Epithelial cell of proximal tubule (primary cell): ENCODE data around the gene BEGAIN. TPM values are rescaled to one million over a fixed set of nuclear protein-coding genes. Genes with fewer than 3 reads are reported as not detected.

ENCODE experiments used
- DNase-seq: peaks from one replicate; pipeline ENCODE4 v3.0.0-alpha.2; 2011; ENCODE audit warnings: low read depth
- H3K4me3 ChIP-seq: 2 replicates; pipeline ENCODE4 v1.5.1; 2011; ENCODE audit warnings: low read depth, mild to moderate bottlenecking, low read length
- total RNA-seq: library from RNA; depleted of rRNA; stranded (reverse); fragments of >200 nt; gene quantifications from 2 replicates; pipeline ENCODE4 v1.2.3, GENCODE V29; 2015
- TF ChIP-seq, protein P1 (sequence below): conservative IDR thresholded peaks from 2 replicates; pipeline ENCODE4 v1.5.1; 2012; ENCODE audit warnings: low read depth, mild to moderate bottlenecking, low read length

Gene BEGAIN
- total RNA-seq, 1 donor from 2014 or later: 1.4 TPM

DNA sequence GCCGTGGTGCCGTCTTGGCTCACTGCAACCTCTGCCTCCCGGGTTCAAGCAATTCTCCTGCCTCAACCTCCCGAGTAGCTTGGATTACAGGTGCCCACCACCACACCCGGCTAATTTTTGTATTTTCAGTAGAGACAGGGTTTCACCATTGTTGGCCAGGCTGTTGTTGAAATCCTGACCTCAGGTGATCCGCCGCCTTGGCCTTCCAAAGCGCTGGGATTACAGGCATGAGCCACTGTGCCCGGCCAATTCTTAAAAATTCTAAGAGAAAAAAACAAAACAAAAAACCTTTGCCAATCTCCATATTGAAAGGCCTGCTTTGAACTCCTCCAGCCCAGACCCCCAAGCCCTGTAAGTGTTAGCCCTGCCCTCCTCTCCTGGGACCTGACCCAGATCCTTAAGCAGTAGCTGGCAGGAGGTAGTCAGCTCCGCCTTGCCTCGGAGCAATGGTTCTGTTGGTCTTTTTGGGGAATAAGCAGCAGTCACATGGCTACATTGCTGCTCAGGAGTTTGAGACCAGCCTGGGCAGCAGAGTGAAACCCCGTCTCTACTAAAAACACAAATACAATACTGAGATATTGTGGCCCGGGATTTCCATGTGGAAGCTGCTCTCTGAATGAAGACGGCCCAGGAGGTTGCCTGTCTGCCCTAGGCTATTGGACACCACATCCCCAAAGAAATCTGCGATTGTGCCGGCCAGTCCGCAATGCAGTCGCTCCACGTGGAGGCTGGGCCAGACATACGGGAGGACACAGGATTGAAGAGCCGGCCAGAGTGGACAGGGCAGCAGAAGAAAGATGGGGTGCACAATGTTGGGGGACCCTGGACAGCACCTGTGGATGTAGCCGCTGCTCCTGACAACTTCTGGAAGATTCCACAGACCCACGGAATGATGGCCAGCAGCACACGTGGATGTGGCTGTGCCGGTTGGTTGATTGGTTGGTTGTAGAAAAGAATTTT lies 28.8 kb upstream of the BEGAIN start:
- TF ChIP-seq, protein P1, sequence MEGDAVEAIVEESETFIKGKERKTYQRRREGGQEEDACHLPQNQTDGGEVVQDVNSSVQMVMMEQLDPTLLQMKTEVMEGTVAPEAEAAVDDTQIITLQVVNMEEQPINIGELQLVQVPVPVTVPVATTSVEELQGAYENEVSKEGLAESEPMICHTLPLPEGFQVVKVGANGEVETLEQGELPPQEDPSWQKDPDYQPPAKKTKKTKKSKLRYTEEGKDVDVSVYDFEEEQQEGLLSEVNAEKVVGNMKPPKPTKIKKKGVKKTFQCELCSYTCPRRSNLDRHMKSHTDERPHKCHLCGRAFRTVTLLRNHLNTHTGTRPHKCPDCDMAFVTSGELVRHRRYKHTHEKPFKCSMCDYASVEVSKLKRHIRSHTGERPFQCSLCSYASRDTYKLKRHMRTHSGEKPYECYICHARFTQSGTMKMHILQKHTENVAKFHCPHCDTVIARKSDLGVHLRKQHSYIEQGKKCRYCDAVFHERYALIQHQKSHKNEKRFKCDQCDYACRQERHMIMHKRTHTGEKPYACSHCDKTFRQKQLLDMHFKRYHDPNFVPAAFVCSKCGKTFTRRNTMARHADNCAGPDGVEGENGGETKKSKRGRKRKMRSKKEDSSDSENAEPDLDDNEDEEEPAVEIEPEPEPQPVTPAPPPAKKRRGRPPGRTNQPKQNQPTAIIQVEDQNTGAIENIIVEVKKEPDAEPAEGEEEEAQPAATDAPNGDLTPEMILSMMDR: no peak
- DNase-seq: no peak
- no peak overlapping the region for H3K4me3 ChIP-seq

DNA sequence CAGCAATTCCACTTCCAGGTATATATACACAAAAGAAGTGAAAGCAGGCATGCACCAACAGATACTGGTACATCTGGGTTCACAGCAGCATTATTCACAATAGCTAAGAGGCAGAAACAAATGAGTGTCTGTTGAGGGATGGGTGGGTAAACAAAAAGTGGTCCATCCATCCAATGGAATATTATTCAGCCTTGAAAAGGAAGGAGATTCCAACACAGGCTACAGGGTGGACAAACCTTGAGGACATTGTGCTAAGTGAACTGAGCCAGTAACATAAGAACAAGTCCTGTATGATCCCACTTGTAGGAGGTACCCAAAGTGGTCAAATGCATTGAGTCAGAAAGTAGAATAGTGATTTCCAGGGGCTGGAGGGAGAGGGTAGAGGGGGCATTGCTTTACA lies 27.6 kb upstream of the BEGAIN start:
- no peak overlapping the region for H3K4me3 ChIP-seq
- no peak for DNase-seq
- TF ChIP-seq, protein P1: no peak

DNA sequence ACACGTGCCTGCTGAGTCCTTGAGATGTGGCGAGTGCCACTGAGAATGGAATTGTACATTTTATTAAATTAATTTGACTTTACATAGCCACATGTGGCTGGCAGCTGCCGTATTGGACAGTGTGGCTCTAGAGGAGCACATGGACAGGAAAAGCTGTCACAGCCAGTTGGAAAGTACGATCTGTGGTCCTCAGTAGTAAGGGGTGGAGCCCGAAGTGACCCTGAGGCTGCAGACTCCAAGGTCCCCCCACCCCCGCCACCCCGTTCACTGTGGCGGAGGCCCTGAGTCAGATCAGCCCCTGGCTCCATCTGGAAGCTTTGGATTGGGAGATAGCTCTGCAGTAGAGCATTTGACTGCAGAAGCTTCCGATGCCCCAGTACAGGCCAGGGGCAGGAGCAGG lies 25.8 kb upstream of the BEGAIN start:
- no peak overlapping the region for H3K4me3 ChIP-seq
- TF ChIP-seq, protein P1: no peak
- no peak for DNase-seq

DNA sequence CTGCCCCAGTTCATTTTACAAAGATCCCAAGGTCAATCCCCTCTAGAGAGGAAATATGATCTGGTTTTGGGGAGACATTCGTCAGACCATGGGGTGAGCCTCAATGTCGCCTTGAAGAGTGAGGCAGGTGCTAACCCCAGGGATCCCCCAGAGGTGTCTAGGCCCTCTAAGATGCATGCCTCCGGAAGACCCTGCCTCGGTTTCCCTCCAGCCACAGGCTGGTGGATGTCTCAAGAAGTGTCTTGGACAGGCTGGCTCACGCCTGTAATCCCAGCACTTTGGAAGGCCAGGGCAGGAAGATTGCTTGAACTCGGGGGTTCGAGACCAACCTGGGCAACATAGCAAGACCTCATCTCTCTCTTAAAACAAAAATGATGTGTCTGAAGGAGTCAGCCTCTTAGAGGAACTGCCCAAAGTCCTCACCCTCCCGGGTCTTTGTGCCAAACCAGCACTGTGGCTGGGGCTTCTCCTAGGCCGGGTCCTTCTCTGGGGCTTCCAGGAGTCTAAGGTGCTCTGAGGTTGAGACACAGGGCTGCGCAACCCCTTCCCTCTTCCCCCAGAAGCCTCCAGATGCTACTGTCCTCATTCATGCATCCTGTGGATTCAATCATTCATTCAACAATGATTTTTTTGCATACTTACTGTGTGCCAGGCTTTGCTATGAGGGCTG lies 24.7 kb upstream of the BEGAIN start:
- H3K4me3 ChIP-seq: no peak overlapping the region
- TF ChIP-seq, protein P1: no peak
- no peak for DNase-seq

DNA sequence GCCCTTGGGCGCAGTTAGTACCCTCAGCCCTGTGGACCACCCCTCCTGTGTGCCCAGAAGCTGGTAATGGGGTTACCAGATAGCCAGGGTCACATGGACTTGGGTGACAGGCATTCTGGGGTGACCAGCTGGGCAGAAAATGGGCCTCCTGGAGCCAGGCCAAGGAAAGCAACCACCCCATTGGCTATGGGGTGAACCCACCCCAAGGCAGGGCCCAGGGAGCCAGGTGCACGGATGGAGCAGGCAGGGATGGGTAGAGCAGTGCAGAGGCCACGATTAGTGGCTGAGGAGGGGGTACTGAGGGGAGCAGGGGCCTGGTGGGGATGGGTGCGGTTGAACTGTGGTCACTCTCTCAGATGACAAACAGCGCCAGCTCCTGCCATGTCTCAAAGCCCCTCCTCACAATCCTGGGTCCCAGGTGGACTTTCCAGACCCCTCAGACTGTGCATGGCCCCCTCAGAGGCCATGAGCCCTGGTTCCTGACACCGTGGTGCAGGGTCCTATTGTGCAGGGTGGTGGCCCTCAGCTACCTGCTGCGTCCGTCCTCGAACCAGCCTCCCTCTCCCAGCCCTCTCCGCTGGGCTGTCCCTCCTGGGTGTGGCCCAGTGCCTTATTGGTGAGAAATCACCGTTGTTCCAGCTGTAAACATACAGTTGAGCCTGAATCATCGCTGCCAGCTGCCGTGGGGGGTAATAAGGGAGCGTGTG lies 23.4 kb upstream of the BEGAIN start:
- no peak for DNase-seq
- TF ChIP-seq, protein P1: no peak
- no peak overlapping the region for H3K4me3 ChIP-seq

DNA sequence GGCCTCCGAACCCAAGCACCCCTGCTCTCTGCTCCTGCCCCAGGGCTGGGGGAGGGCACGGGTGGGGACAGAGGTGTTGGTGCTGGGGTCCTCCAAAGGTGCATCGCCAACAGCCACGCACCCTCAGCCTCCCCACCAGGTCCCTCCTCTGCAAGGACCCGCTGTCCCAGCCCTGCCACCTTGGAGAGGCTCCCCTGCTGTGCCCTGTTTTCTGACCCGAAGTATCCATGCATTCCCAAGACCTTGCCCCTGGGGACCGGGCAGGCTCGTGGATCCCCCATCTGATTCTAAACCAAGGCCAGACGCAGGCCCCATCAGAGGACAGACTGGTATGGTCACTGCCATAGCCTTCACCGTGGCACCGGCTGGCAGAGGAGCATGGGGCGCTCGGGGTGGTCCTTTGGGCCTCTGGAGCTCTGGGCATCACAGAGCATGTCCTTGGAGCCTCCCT lies 22.7 kb upstream of the BEGAIN start:
- TF ChIP-seq, protein P1: no peak
- DNase-seq: no peak
- H3K4me3 ChIP-seq: no peak overlapping the region
